Peyer's patch (tissue), 4 donors: Measurements from ENCODE around the gene CTNNBL1.

Experiments used
- POLR2A ChIP-seq, 2 donors: fragments of 450-650 bp; IDR thresholded peaks; one replicate each; pipeline ENCODE4 v1.5.1; 2017; ENCODE audit warnings: antibody characterized with exemption in 2 of 2, mild to moderate bottlenecking in 2 of 2, moderate library complexity in 2 of 2
- TF ChIP-seq, protein P1 (sequence below), 6 experiments: fragments of 450-650 bp in 4 of 6; fragments of 200-600 bp in 2 of 6; sonication (generic) in 1 of 6; IDR thresholded peaks; one replicate each; pipeline ENCODE4 v1.5.1; 2017 to 2019; ENCODE audit warnings: antibody characterized with exemption in 6 of 6, mild to moderate bottlenecking in 3 of 6, moderate library complexity in 1 of 6

DNA sequence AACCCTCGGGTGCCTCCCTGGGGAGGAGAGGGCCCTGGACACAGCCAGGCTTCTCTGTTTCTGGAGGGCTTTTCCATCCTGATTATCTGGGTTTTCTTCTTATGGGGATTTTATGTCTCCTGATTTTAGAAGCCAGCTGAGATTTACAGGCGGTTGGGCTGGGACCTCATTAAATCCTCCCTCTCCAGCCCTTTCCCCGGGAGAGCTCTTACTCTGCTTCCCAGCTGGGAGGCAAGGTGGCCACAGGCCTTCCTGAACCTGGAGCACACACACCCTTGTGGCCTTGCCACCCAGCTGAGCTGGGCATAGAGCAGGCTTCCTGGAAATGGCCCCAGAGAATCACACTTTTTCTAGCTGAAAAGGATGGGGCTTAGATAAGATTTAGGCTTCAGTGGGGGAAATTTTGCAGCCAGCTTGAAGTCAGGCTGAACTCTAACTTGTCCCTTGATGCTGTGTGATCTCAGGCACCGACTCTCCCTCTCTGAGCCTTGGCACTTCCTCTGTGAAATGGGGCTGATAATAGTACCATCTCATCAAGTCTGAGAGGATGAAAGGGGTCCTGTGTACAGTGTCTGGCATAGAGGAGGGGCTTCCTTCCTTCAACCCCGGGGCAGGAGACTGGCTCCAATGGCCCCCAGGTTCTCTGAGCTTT lies 225.7 kb downstream of the CTNNBL1 start:
- TF ChIP-seq POLR2A (IDR thresholded peaks at IDR 0.05), result no peak
- TF ChIP-seq, protein P1, sequence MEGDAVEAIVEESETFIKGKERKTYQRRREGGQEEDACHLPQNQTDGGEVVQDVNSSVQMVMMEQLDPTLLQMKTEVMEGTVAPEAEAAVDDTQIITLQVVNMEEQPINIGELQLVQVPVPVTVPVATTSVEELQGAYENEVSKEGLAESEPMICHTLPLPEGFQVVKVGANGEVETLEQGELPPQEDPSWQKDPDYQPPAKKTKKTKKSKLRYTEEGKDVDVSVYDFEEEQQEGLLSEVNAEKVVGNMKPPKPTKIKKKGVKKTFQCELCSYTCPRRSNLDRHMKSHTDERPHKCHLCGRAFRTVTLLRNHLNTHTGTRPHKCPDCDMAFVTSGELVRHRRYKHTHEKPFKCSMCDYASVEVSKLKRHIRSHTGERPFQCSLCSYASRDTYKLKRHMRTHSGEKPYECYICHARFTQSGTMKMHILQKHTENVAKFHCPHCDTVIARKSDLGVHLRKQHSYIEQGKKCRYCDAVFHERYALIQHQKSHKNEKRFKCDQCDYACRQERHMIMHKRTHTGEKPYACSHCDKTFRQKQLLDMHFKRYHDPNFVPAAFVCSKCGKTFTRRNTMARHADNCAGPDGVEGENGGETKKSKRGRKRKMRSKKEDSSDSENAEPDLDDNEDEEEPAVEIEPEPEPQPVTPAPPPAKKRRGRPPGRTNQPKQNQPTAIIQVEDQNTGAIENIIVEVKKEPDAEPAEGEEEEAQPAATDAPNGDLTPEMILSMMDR (IDR thresholded peaks at IDR 0.05), result no peak
